Liver (tissue), 9 donors: ENCODE measurements around the gene TSPEAR. TPM values are rescaled to one million over a fixed set of nuclear protein-coding genes. Genes with fewer than 3 reads are reported as not detected.
"Not testable (repeated sequence)": the region's sequence is repeated elsewhere in the genome, so short reads cannot be mapped to it uniquely, and the experiment has no call there.

ENCODE experiments used
- DNase-seq: peaks from one replicate; pipeline ENCODE4 v3.0.0-alpha.2; 2017; ENCODE audit warnings: low spot score
- H3K27ac ChIP-seq, 2 donors: one replicate each; pipeline ENCODE4 v1.7.0; 2013; ENCODE audit warnings: inconsistent platforms in 2 of 2, low read length in 2 of 2, control low read depth in 1 of 2, low read depth in 1 of 2, mild to moderate bottlenecking in 1 of 2
- H3K27me3 ChIP-seq, 4 donors: one replicate each; pipeline versions ENCODE4 v1.6.1 to v1.7.0; 2013; ENCODE audit warnings: low read length in 3 of 4, inconsistent platforms in 1 of 4, mild to moderate bottlenecking in 1 of 4, moderate library complexity in 1 of 4; ENCODE audit not compliant: control insufficient read depth in 4 of 4, insufficient read depth in 4 of 4
- H3K36me3 ChIP-seq, 4 donors: one replicate each; pipeline versions ENCODE4 v1.6.1 to v1.7.0; 2013; ENCODE audit warnings: low read length in 3 of 4, mild to moderate bottlenecking in 3 of 4, low read depth in 1 of 4, moderate library complexity in 1 of 4; ENCODE audit not compliant: control insufficient read depth in 4 of 4, insufficient read depth in 3 of 4
- H3K4me1 ChIP-seq, 4 donors: one replicate each; pipeline versions ENCODE4 v1.6.1 to v1.7.0; 2013; ENCODE audit warnings: low read length in 3 of 4, mild to moderate bottlenecking in 3 of 4, moderate library complexity in 1 of 4; ENCODE audit not compliant: control insufficient read depth in 4 of 4, insufficient read depth in 4 of 4
- H3K4me3 ChIP-seq, 3 donors: one replicate each; pipeline versions ENCODE4 v1.6.1 to v1.7.0; 2013; ENCODE audit warnings: low read length in 3 of 3, control low read depth in 1 of 3, low read depth in 1 of 3, mild to moderate bottlenecking in 1 of 3
- H3K9ac ChIP-seq, 2 donors: one replicate each; pipeline ENCODE4 v1.7.0; 2013; ENCODE audit warnings: low read length in 2 of 2, mild to moderate bottlenecking in 2 of 2, moderate library complexity in 2 of 2, control low read depth in 1 of 2, low read depth in 1 of 2
- H3K9me3 ChIP-seq, 4 donors: one replicate each; pipeline versions ENCODE4 v1.6.1 to v1.7.0; 2013; ENCODE audit warnings: low read length in 3 of 4; ENCODE audit not compliant: control insufficient read depth in 4 of 4
- ATF3 ChIP-seq: IDR thresholded peaks from 2 replicates; pipeline ENCODE4 v1.6.1; 2016; ENCODE audit warnings: antibody characterized with exemption
- CTCF ChIP-seq: fragments of 150-350 bp; IDR thresholded peaks from 2 replicates; pipeline ENCODE4 v1.5.1; 2017; ENCODE audit warnings: improper control_type of control experiment, low read depth, low read length; ENCODE audit not compliant: missing input control
- EGR1 ChIP-seq, 2 donors: IDR thresholded peaks; 2 replicates each; pipeline ENCODE4 v1.6.1; 2016 to 2018; ENCODE audit warnings: antibody characterized with exemption in 2 of 2, low read depth in 2 of 2
- FOXA1 ChIP-seq: IDR thresholded peaks from 2 replicates; pipeline ENCODE4 v1.6.1; 2016; ENCODE audit warnings: antibody characterized with exemption
- GABPA ChIP-seq, 2 donors: IDR thresholded peaks in 1 of 2; conservative IDR thresholded peaks in 1 of 2; 2 replicates each; pipeline ENCODE4 v1.6.1; 2016; ENCODE audit warnings: antibody characterized with exemption in 2 of 2, mild to moderate bottlenecking in 1 of 2, moderate library complexity in 1 of 2
- HNF4A ChIP-seq, 2 donors: conservative IDR thresholded peaks; 2 replicates each; pipeline ENCODE4 v1.6.1; 2016; ENCODE audit warnings: antibody characterized with exemption in 2 of 2, mild to moderate bottlenecking in 2 of 2
- HNF4G ChIP-seq: IDR thresholded peaks from 2 replicates; pipeline ENCODE4 v1.6.1; 2016; ENCODE audit warnings: antibody characterized with exemption
- JUND ChIP-seq, 2 donors: IDR thresholded peaks; 2 replicates each; pipeline ENCODE4 v1.6.1; 2016; ENCODE audit warnings: antibody characterized with exemption in 2 of 2
- MAX ChIP-seq: IDR thresholded peaks from 2 replicates; pipeline ENCODE4 v1.6.1; 2016; ENCODE audit warnings: antibody characterized with exemption
- RAD21 ChIP-seq, 2 donors: IDR thresholded peaks; 2 replicates each; pipeline ENCODE4 v1.6.1; 2016; ENCODE audit warnings: antibody characterized with exemption in 2 of 2, mild to moderate bottlenecking in 2 of 2
- REST ChIP-seq: IDR thresholded peaks from 2 replicates; pipeline ENCODE4 v1.6.1; 2016; ENCODE audit warnings: antibody characterized with exemption, mild to moderate bottlenecking
- RXRA ChIP-seq, 2 donors: IDR thresholded peaks; 2 replicates each; pipeline ENCODE4 v1.6.1; 2017 to 2018; ENCODE audit warnings: antibody characterized with exemption in 2 of 2, mild to moderate bottlenecking in 1 of 2
- SP1 ChIP-seq: IDR thresholded peaks from 2 replicates; pipeline ENCODE4 v1.6.1; 2018; ENCODE audit warnings: antibody characterized with exemption, mild to moderate bottlenecking
- YY1 ChIP-seq: IDR thresholded peaks from 2 replicates; pipeline ENCODE4 v1.6.1; 2016; ENCODE audit warnings: antibody characterized with exemption, mild to moderate bottlenecking
- WGBS: extraction: QIAGEN DNeasy Blood & Tissue Kit; methylation state at CpG from one replicate; pipeline ENCODE4 v1.1.7; 2013; 5-methylcytosine and 5-hydroxymethylcytosine counted together
- polyA plus RNA-seq, 2 donors: library from polyadenylated mRNA; stranded (reverse) in 1 of 2; unstranded in 1 of 2; fragments of 200-250 nt in 1 of 2; fragments of >200 nt in 1 of 2; fragmentation: Nextera tagmentation in 1 of 2; extraction: Ambion mirVana in 1 of 2; gene quantifications; one replicate each; pipeline versions ENCODE4 v1.2.1 to v1.2.3, GENCODE V29; 2013 to 2015
- total RNA-seq, 2 donors: library from RNA; depleted of rRNA; stranded (reverse); fragments of >200 nt; gene quantifications; one replicate each; pipeline ENCODE4 v1.2.3, GENCODE V29; 2014
- donor health status: healthy.
- donor health status: healthy.
- donor health status: healthy.
- donor health status: healthy.
- donor health status: healthy.

Gene TSPEAR
- total and polyA plus RNA-seq, 4 donors: under 0.01 to 0.14 (median 0.01) TPM; not detected in 1

- H3K9me3 ChIP-seq: no peaks in the 10 kb centered on the region
- TF ChIP-seq MAX (no peak), REST (no peak), GABPA (IDR thresholded peaks at IDR 0.05 in 1 of 2, conservative IDR thresholded peaks at IDR 0.05 in 1 of 2) (no peak), ATF3 (no peak), RXRA (IDR thresholded peaks at IDR 0.05) (no peak), HNF4G (no peak), RAD21 (IDR thresholded peaks at IDR 0.05) (no peak), CTCF (no peak), SP1 (no peak), FOXA1 (no peak), YY1 (no peak)
- no peaks in the 10 kb centered on the region for H3K36me3 ChIP-seq
- peaks cover 3 to 14% (median 8%) of the 10 kb centered on the region in 4 donors for H3K27me3 ChIP-seq
- no peak overlapping the region for H3K9ac ChIP-seq
- H3K27ac ChIP-seq: no peak overlapping the region
- no peaks in the 10 kb centered on the region for H3K4me1 ChIP-seq
- WGBS: 53% methylated on average over 17 of the region's 17 CpGs
- DNase-seq: peak; percentile 19
- no peak overlapping the region for H3K4me3 ChIP-seq
These were observed 11.8 kb downstream of the TSPEAR start for GRCh38 chr21:44699502-44700001.

GRCh38 chr21:44697811-44698734 is 13.3 kb downstream of the TSPEAR start:
- Histone ChIP-seq H3K27me3 (peaks cover 3 to 14% (median 6%) of the 10 kb centered on the region in 4 donors), H3K36me3 (no peaks in the 10 kb centered on the region), H3K27ac (no peak overlapping the region), H3K9ac (no peak overlapping the region), H3K9me3 (peaks cover 0 to 6% (median 0%) of the 10 kb centered on the region in 4 donors), H3K4me1 (no peaks in the 10 kb centered on the region), H3K4me3 (no peak overlapping the region)
- no peak for TF ChIP-seq SP1
- TF ChIP-seq REST: no peak
- TF ChIP-seq JUND (IDR thresholded peaks at IDR 0.05): no peak
- TF ChIP-seq HNF4G: no peak
- no peak for TF ChIP-seq EGR1 (IDR thresholded peaks at IDR 0.05; ENCODE audit: low read depth in 2 of 2)
- no peak for TF ChIP-seq MAX
- TF ChIP-seq HNF4A (conservative IDR thresholded peaks at IDR 0.05): no peak
- TF ChIP-seq RAD21 (IDR thresholded peaks at IDR 0.05): no peak
- DNase-seq: peak; percentile 24
- WGBS: 31% methylated on average over 35 of the region's 35 CpGs

- 45% methylated on average over 21 of the region's 21 CpGs for WGBS
- peaks cover 0 to 14% (median 2%) of the 10 kb centered on the region in 4 donors for H3K9me3 ChIP-seq
- not testable (repeated sequence) for H3K4me3 ChIP-seq, H3K36me3 ChIP-seq, H3K4me1 ChIP-seq, H3K27ac ChIP-seq, H3K9ac ChIP-seq
- H3K27me3 ChIP-seq: peaks cover 1 to 14% (median 5%) of the 10 kb centered on the region in 4 donors
- DNase-seq: peak; percentile 6
These were observed 14.1 kb downstream of the TSPEAR start, which contains the start of gene KRTAP10-12 for GRCh38 chr21:44697172-44697810. Gene KRTAP10-12, plus strand, starts transcription at chr21:44697172. Its CDS starts 30 bp downstream, at chr21:44697202.
